Right hindlimb (tissue), 1 donor: ENCODE data around the gene ANKRD49.

Source experiments
- DNase-seq: peaks from one replicate; pipeline ENCODE4 v3.0.0-alpha.2; 2018

ANKRD49 gene

GRCh38 chr11:94511932-94512781 lies 18.4 kb downstream of the ANKRD49 start, which contains the start of gene C11orf97:
C11orf97 (plus strand) TSS chr11:94512461; CDS start chr11:94512529, 68 bp downstream.
- DNase-seq = peak; percentile 65

GRCh38 chr11:94513091-94513490 lies 19.3 kb downstream of the ANKRD49 start:
- DNase-seq = no peak

GRCh38 chr11:94515398-94515797 lies 21.6 kb downstream of the ANKRD49 start:
- DNase-seq = no peak

- DNase-seq = no peak
Observed at GRCh38 chr11:94516725-94517124, 22.9 kb downstream of the ANKRD49 start.

GRCh38 chr11:94518300-94518699 lies 24.5 kb downstream of the ANKRD49 start:
- DNase-seq = no peak

- DNase-seq = no peak
Observed at GRCh38 chr11:94519478-94520084, 25.8 kb downstream of the ANKRD49 start.

- no peak for DNase-seq
Observed at GRCh38 chr11:94521684-94522083, 27.9 kb downstream of the ANKRD49 start.

- DNase-seq = no peak
Observed at GRCh38 chr11:94524341-94524740, 30.6 kb downstream of the ANKRD49 start.

- DNase-seq = peak; percentile 54
Observed at GRCh38 chr11:94525546-94526324, 32.0 kb downstream of the ANKRD49 start.

- DNase-seq = no peak
Observed at GRCh38 chr11:94526645-94527438, 33.1 kb downstream of the ANKRD49 start.

GRCh38 chr11:94528551-94528950 lies 34.8 kb downstream of the ANKRD49 start:
- no peak for DNase-seq

- DNase-seq = no peak
Observed at GRCh38 chr11:94532211-94532610, 38.4 kb downstream of the ANKRD49 start.

- no peak for DNase-seq
Observed at GRCh38 chr11:94533206-94533605, 39.4 kb downstream of the ANKRD49 start.

GRCh38 chr11:94533696-94534630 lies 40.2 kb downstream of the ANKRD49 start:
- DNase-seq = no peak

GRCh38 chr11:94536386-94536785 lies 42.6 kb downstream of the ANKRD49 start:
- no peak for DNase-seq

- DNase-seq = no peak
Observed at GRCh38 chr11:94537031-94537600, 43.3 kb downstream of the ANKRD49 start.

GRCh38 chr11:94539420-94539819 lies 45.6 kb downstream of the ANKRD49 start:
- DNase-seq = no peak

- peak; percentile 92 for DNase-seq
Observed at GRCh38 chr11:94543695-94544645, 50.2 kb downstream of the ANKRD49 start, which contains the start of gene FUT4. FUT4 (plus strand) TSS chr11:94543921; CDS start chr11:94544134, 213 bp downstream.

- peak; percentile 29 for DNase-seq
Observed at GRCh38 chr11:94544646-94545263, 51.0 kb downstream of the ANKRD49 start.
